ENCODE data around the gene SEMA7A.

SEMA7A gene

DNA sequence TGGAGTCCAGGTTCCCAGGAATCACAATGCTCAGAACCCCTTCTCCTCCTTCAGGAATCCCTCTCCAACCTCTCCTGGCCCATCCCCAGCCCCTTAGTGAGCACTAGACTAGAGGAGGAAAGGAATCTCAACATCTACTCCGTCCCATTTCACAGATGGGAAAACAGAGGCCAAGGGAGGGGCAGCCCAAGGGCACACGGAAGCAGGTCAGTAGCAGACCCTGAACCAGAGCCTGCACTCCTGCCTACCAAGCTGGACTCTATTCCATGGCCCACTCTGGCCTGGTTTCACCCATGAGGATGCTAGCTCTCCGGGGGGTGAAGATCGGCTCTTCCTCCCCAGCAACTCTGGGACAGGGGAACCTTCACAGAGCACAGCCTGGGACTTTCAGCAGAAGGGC lies 14.3 kb downstream of the SEMA7A start:
- Histone ChIP-seq H3F3A (ENCODE audit: insufficient read depth) (no peaks in the 10 kb centered on the region), H3K4me2 (ENCODE audit: low read depth, low read length, poor library complexity, severe bottlenecking) (no peak overlapping the region), H3K36me3 (ENCODE audit: low read length) (no peaks in the 10 kb centered on the region), H4K20me1 (ENCODE audit: low read depth, low read length) (no peaks in the 10 kb centered on the region), H3K9ac (ENCODE audit: low read length) (no peak overlapping the region), H2AFZ (ENCODE audit: low read depth, low read length, severe bottlenecking) (no peak overlapping the region), H3K27ac (ENCODE audit: low read depth, low read length) (no peak overlapping the region), H3K79me2 (ENCODE audit: insufficient read depth, low read length) (no peaks in the 10 kb centered on the region), H3K9me3 (ENCODE audit: insufficient read depth, low read length) (no peaks in the 10 kb centered on the region), H3K27me3 (ENCODE audit: low read length) (no peaks in the 10 kb centered on the region), H3K9me2 (replicated peaks; ENCODE audit: insufficient read depth, low read length) (no peaks in the 10 kb centered on the region), H3K4me3 (ENCODE audit: insufficient read depth, low read length, poor library complexity, severe bottlenecking) (no peak overlapping the region)
- no peak for TF ChIP-seq EZH2phosphoT487 (conservative IDR thresholded peaks at IDR 0.05; ENCODE audit: low read length)
- TF ChIP-seq, protein P1, sequence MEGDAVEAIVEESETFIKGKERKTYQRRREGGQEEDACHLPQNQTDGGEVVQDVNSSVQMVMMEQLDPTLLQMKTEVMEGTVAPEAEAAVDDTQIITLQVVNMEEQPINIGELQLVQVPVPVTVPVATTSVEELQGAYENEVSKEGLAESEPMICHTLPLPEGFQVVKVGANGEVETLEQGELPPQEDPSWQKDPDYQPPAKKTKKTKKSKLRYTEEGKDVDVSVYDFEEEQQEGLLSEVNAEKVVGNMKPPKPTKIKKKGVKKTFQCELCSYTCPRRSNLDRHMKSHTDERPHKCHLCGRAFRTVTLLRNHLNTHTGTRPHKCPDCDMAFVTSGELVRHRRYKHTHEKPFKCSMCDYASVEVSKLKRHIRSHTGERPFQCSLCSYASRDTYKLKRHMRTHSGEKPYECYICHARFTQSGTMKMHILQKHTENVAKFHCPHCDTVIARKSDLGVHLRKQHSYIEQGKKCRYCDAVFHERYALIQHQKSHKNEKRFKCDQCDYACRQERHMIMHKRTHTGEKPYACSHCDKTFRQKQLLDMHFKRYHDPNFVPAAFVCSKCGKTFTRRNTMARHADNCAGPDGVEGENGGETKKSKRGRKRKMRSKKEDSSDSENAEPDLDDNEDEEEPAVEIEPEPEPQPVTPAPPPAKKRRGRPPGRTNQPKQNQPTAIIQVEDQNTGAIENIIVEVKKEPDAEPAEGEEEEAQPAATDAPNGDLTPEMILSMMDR (IDR thresholded peaks at IDR 0.05; ENCODE audit: insufficient read depth, low read length, poor library complexity, severe bottlenecking): no peak

DNA sequence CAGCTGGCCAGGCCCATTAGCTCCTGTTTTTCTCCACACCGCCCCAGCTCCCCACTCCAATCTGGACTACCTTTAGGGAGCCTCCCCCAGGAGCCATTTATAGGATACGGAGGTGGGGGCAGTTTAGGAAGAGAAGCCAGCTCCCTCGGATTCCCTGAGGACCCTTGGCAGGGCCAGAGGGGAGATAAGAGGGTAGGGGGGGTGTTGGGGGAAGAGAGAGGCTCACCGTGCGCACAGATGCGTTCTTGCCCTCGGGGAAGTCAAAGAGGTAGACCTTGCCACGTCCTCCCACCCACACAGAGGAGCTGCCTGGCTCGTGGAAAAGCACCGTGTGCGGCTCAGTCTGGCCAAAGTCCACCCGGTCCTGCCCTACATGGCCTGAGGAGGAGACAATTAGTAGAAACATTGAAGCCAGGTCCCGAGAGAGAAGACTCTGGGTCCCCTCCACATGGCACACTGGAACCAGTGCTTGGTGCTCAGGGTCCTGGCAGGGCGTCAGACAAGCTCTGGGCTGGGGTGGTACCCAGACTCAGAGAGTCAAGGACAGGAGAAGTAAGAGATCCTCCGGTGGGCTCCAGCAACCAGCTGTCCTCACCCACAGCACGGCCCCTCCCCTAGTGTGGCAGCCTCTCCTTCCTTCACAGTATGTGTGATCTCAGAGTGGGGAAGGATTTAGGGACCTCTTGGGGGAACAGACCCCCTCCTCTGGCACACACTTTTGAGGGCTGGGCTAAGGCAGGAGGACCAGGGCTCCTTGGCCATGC lies 15.0 kb downstream of the SEMA7A start:
- H3K27me3 ChIP-seq (ENCODE audit: low read length): no peaks in the 10 kb centered on the region
- no peaks in the 10 kb centered on the region for H4K20me1 ChIP-seq (ENCODE audit: low read depth, low read length)
- no peaks in the 10 kb centered on the region for H3K79me2 ChIP-seq (ENCODE audit: insufficient read depth, low read length)
- no peaks in the 10 kb centered on the region for H3K9me3 ChIP-seq (ENCODE audit: insufficient read depth, low read length)
- no peaks in the 10 kb centered on the region for H3F3A ChIP-seq (ENCODE audit: insufficient read depth)
- H3K27ac ChIP-seq (ENCODE audit: low read depth, low read length): no peak overlapping the region
- no peak overlapping the region for H3K4me3 ChIP-seq (ENCODE audit: insufficient read depth, low read length, poor library complexity, severe bottlenecking)
- H3K4me2 ChIP-seq (ENCODE audit: low read depth, low read length, poor library complexity, severe bottlenecking): no peak overlapping the region
- no peak overlapping the region for H2AFZ ChIP-seq (ENCODE audit: low read depth, low read length, severe bottlenecking)
- H3K36me3 ChIP-seq (ENCODE audit: low read length): no peaks in the 10 kb centered on the region
- H3K9me2 ChIP-seq (replicated peaks; ENCODE audit: insufficient read depth, low read length): no peaks in the 10 kb centered on the region
- no peak overlapping the region for H3K9ac ChIP-seq (ENCODE audit: low read length)
- no peak for TF ChIP-seq EZH2phosphoT487 (conservative IDR thresholded peaks at IDR 0.05; ENCODE audit: low read length)
- TF ChIP-seq, protein P1 (IDR thresholded peaks at IDR 0.05; ENCODE audit: insufficient read depth, low read length, poor library complexity, severe bottlenecking): no peak

DNA sequence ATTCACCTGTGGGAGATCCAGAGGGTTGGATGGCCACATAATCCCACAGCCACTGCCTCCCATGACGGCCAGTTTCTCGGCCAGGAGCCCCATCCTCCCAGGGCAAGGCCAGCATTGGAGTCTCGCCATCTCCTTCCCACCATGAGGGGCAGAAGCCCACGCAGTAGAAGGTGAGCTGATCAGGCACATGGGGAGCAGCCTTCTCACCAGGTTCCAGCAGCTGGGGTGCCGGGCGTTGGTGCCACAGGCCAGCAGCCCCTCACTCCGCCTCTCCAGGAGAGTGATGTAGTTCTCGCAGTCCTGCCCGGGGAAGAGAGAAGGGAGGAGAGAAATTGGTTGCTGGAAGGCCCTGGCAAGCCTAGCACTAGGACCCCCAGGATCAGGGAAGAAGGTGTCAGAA lies 16.1 kb downstream of the SEMA7A start:
- H3K36me3 ChIP-seq (ENCODE audit: low read length): no peaks in the 10 kb centered on the region
- no peak overlapping the region for H3K4me3 ChIP-seq (ENCODE audit: insufficient read depth, low read length, poor library complexity, severe bottlenecking)
- no peak overlapping the region for H2AFZ ChIP-seq (ENCODE audit: low read depth, low read length, severe bottlenecking)
- no peak overlapping the region for H3K27ac ChIP-seq (ENCODE audit: low read depth, low read length)
- TF ChIP-seq, protein P1 (IDR thresholded peaks at IDR 0.05; ENCODE audit: insufficient read depth, low read length, poor library complexity, severe bottlenecking): no peak
- TF ChIP-seq EZH2phosphoT487 (conservative IDR thresholded peaks at IDR 0.05; ENCODE audit: low read length): no peak
- H3K9me3 ChIP-seq (ENCODE audit: insufficient read depth, low read length): no peaks in the 10 kb centered on the region
- H3K27me3 ChIP-seq (ENCODE audit: low read length): no peaks in the 10 kb centered on the region
- no peaks in the 10 kb centered on the region for H3K79me2 ChIP-seq (ENCODE audit: insufficient read depth, low read length)
- H3K9me2 ChIP-seq (replicated peaks; ENCODE audit: insufficient read depth, low read length): no peaks in the 10 kb centered on the region
- H3F3A ChIP-seq (ENCODE audit: insufficient read depth): no peaks in the 10 kb centered on the region
- no peak overlapping the region for H3K9ac ChIP-seq (ENCODE audit: low read length)
- H4K20me1 ChIP-seq (ENCODE audit: low read depth, low read length): no peaks in the 10 kb centered on the region
- no peak overlapping the region for H3K4me2 ChIP-seq (ENCODE audit: low read depth, low read length, poor library complexity, severe bottlenecking)
